ENCODE measurements around the gene ORC4. TPM values are rescaled to one million over a fixed set of nuclear protein-coding genes. Genes with fewer than 3 reads are reported as not detected.
A peak's percentile ranks its signal among the peaks of the same experiment; 100 is the strongest.

ORC4 gene
- total RNA-seq, 2 donors from 2014 or later, result 57.8 to 61.0 TPM

GRCh38 chr2:148022882-148023281 lies 2.3 kb upstream of the ORC4 start:
- no peaks in the 10 kb centered on the region for H3K27me3 ChIP-seq (ENCODE audit: control insufficient read depth, insufficient read depth, low read length, poor library complexity, severe bottlenecking)
- no peaks in the 10 kb centered on the region for H3K36me3 Mint-ChIP-seq (ENCODE audit: low read depth)
- 91% methylated on average over 2 of the region's 2 CpGs; no CpG with 5 or more reads in 1 of the 2 experiments for WGBS, 2 experiments (ENCODE audit: insufficient coverage in 1 of 2, insufficient read length in 1 of 2)
- H3K9ac ChIP-seq (ENCODE audit: extremely low read depth, low read length, poor library complexity, severe bottlenecking), result no peak overlapping the region
- H3K4me1 Mint-ChIP-seq, result peaks cover 32% of the 10 kb centered on the region
- no peak for DNase-seq
- no peaks in the 10 kb centered on the region for H3K9me3 Mint-ChIP-seq
- H3K36me3 ChIP-seq (ENCODE audit: control insufficient read depth, insufficient read depth, low read length), result no peaks in the 10 kb centered on the region
- peak overlapping the region; percentile 87 for H3K4me3 Mint-ChIP-seq
- peak overlapping the region; percentile 94 for H3K4me3 ChIP-seq (ENCODE audit: low read length)
- no peaks in the 10 kb centered on the region for H3K27me3 Mint-ChIP-seq (ENCODE audit: insufficient read depth)
- H3K9me3 ChIP-seq (ENCODE audit: control insufficient read depth, low read length), result no peaks in the 10 kb centered on the region
- no peak for TF ChIP-seq CTCF (conservative IDR thresholded peaks at IDR 0.05)
- H3K27ac ChIP-seq (ENCODE audit: low read depth, low read length), result no peak overlapping the region
- no peaks in the 10 kb centered on the region for H3K4me1 ChIP-seq (ENCODE audit: control insufficient read depth, insufficient read depth, low read length)
- H3K27ac Mint-ChIP-seq, result no peak overlapping the region

GRCh38 chr2:148022351-148022750 lies 1.8 kb upstream of the ORC4 start:
- Histone ChIP-seq H3K27me3 (ENCODE audit: control insufficient read depth, insufficient read depth, low read length, poor library complexity, severe bottlenecking) (no peaks in the 10 kb centered on the region), H3K36me3 (ENCODE audit: control insufficient read depth, insufficient read depth, low read length) (no peaks in the 10 kb centered on the region), H3K4me3 (ENCODE audit: low read length) (peak overlapping the region; percentile 94), H3K27ac (ENCODE audit: low read depth, low read length) (no peak overlapping the region), H3K9ac (ENCODE audit: extremely low read depth, low read length, poor library complexity, severe bottlenecking) (peak overlapping the region; percentile 72), H3K4me1 (ENCODE audit: control insufficient read depth, insufficient read depth, low read length) (no peaks in the 10 kb centered on the region), H3K9me3 (ENCODE audit: control insufficient read depth, low read length) (no peaks in the 10 kb centered on the region)
- DNase-seq, result no peak
- WGBS, 2 experiments (ENCODE audit: insufficient coverage in 1 of 2, insufficient read length in 1 of 2), result no CpG with 5 or more reads among the region's 1 CpG
- peak overlapping the region; percentile 87 for H3K4me3 Mint-ChIP-seq
- no peaks in the 10 kb centered on the region for H3K27me3 Mint-ChIP-seq (ENCODE audit: insufficient read depth)
- no peaks in the 10 kb centered on the region for H3K36me3 Mint-ChIP-seq (ENCODE audit: low read depth)
- peaks cover 35% of the 10 kb centered on the region for H3K4me1 Mint-ChIP-seq
- no peak overlapping the region for H3K27ac Mint-ChIP-seq
- no peak for TF ChIP-seq CTCF (conservative IDR thresholded peaks at IDR 0.05)
- H3K9me3 Mint-ChIP-seq, result no peaks in the 10 kb centered on the region

- Mint-ChIP-seq H3K4me3 (peak overlapping the region; percentile 87), H3K36me3 (ENCODE audit: low read depth) (no peaks in the 10 kb centered on the region), H3K4me1 (peaks cover 35% of the 10 kb centered on the region), H3K27ac (peak overlapping the region; percentile 96), H3K27me3 (ENCODE audit: insufficient read depth) (no peaks in the 10 kb centered on the region), H3K9me3 (no peaks in the 10 kb centered on the region)
- peak overlapping the region; percentile 75 for H3K27ac ChIP-seq (ENCODE audit: low read depth, low read length)
- H3K4me1 ChIP-seq (ENCODE audit: control insufficient read depth, insufficient read depth, low read length), result no peaks in the 10 kb centered on the region
- TF ChIP-seq CTCF (conservative IDR thresholded peaks at IDR 0.05), result no peak
- H3K9me3 ChIP-seq (ENCODE audit: control insufficient read depth, low read length), result no peaks in the 10 kb centered on the region
- H3K9ac ChIP-seq (ENCODE audit: extremely low read depth, low read length, poor library complexity, severe bottlenecking), result peak overlapping the region; percentile 72
- no peak for DNase-seq
- 2% methylated on average over 3 of the region's 3 CpGs; no CpG with 5 or more reads in 1 of the 2 experiments for WGBS, 2 experiments (ENCODE audit: insufficient coverage in 1 of 2, insufficient read length in 1 of 2)
- H3K27me3 ChIP-seq (ENCODE audit: control insufficient read depth, insufficient read depth, low read length, poor library complexity, severe bottlenecking), result no peaks in the 10 kb centered on the region
- no peaks in the 10 kb centered on the region for H3K36me3 ChIP-seq (ENCODE audit: control insufficient read depth, insufficient read depth, low read length)
- peak overlapping the region; percentile 94 for H3K4me3 ChIP-seq (ENCODE audit: low read length)
Measured at GRCh38 chr2:148021886-148022285, 1.3 kb upstream of the ORC4 start.

All from endodermal cell (in vitro differentiated cells).